OCI-M2 (cell line): ENCODE measurements around the gene LGALS1.
"Not testable (repeated sequence)": the region's sequence is repeated elsewhere in the genome, so short reads cannot be mapped to it uniquely, and the experiment has no call there.

Source experiments
- DNase-seq: peaks from one replicate; lab custom pipeline; 2025; ENCODE audit not compliant: unreplicated experiment; lab: John Stamatoyannopoulos, UW

Gene LGALS1

GRCh38 chr22:37686002-37686982 is 10.9 kb downstream of the LGALS1 start, which contains the start of gene NOL12:
Gene NOL12, plus strand, starts transcription at chr22:37686343. Its CDS starts 50 bp downstream, at chr22:37686393.
- peak; percentile 84 for DNase-seq

- no peak for DNase-seq
Measured at GRCh38 chr22:37690407-37690806, 15.0 kb downstream of the LGALS1 start.

DNA sequence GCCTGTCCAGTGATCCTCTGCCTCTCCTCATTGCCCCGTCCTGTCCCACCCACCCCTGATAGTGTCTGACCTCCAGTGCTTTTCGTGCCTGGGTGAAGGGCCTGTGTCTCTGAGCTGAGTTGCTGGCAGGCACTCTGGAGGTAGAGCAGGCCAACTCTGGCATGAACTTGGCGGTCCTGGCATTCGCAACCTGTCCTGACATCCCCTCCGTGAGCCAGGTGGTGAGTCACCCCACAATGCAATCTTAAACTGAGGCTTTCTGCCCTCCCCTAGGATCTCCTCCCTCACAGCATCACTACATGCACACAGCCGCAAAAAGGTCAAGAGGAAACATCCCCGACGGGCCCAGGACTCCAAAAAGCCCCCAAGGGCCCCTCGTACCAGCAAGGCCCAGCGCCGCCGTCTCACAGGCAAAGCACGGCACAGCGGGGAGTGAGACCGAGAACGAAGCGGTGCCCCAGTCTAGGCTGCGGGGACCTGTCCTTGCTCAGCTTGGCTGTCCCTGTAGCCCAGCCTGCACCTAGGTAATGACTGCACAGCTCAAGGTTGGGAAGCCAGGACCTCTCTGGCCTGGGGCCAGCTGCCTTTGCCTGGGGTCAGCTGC is 15.6 kb downstream of the LGALS1 start:
- no peak for DNase-seq

DNA sequence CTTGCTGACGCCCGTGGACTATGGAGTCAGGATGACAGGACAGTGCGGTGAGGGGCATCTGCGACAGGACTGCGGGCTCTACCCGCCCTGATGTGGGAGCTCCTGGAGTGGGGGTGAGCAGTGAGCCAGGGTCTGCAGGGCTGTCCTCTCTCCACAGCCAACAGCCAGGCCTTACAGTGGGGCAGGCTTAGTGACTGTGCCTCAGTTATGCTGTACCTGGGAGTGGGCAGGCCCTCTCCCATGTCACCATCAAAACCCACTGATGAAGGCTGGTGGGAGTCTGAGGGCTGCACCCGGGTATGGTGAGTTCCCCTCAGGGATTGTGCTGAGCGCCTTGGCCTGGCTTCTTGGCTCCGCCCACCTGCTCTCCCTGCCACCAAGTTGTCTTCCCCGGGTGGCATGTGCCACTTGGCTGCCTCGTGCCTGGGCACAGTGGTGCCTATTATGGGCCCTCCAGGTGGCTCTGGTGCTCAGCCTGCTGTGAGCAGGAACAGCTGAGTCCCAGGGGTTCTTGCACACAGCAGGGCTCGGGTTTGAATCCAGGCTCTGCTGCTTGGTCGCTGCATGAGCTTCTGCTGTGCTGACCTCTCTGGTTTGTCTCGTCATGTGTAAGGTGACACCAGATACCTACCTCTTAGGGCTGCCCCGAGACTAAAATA is 17.3 kb downstream of the LGALS1 start:
- DNase-seq: no peak

- not testable (repeated sequence) for DNase-seq
Measured at GRCh38 chr22:37694131-37694530, 18.7 kb downstream of the LGALS1 start.

GRCh38 chr22:37696260-37696656 is 20.8 kb downstream of the LGALS1 start:
- DNase-seq: not testable (repeated sequence)

GRCh38 chr22:37696657-37697537 is 21.5 kb downstream of the LGALS1 start, which contains the start of gene TRIOBP:
Gene TRIOBP, plus strand, starts transcription at chr22:37697048. Its CDS starts 4,318 bp downstream, at chr22:37701366.
- no peak for DNase-seq

DNA sequence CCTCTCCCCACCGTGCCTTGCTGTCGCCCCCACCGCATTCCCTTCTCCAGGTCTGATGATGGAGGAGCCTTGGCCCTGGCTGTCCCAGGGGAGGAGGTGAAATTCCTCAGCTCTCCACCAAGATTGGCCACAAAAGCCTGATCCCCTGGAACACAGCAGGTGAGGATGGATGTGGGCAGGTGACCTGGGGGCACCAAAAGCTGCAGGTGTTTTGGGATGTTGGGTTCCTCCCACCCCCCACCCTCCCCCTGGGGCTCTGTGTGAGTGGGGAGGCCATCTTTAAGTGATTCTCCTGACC is 22.1 kb downstream of the LGALS1 start:
- DNase-seq: no peak

DNA sequence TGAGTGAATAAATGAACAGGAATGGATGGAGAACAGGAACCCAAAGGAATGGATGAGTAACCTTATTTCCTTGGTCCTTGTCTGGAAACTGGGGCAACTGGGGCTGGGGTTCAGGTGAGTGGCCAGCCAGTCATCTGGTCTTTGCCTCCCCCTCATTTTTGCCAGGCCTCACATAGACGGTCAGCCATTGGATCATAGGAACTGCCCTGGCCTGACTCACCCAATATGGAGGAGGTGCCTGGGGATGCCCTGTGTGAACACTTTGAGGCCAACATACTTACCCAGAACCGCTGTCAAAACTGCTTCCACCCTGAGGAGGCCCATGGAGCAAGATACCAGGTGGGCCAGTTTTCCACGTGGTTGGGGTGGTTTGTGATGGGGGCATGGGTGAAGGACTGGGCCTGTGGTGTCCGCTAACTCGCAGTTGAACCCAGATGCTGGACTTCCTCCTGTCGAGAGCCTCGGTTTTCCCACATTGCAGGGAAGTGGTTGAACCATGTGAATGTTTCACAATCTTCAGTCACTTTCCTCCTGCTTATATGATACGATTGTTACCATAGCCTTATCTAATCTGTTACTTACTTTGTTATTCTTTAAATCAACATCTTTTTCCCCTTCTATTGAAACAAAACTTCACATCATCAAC is 25.8 kb downstream of the LGALS1 start:
- no peak for DNase-seq

- DNase-seq: no peak
Measured at GRCh38 chr22:37703906-37704305, 28.5 kb downstream of the LGALS1 start.

DNA sequence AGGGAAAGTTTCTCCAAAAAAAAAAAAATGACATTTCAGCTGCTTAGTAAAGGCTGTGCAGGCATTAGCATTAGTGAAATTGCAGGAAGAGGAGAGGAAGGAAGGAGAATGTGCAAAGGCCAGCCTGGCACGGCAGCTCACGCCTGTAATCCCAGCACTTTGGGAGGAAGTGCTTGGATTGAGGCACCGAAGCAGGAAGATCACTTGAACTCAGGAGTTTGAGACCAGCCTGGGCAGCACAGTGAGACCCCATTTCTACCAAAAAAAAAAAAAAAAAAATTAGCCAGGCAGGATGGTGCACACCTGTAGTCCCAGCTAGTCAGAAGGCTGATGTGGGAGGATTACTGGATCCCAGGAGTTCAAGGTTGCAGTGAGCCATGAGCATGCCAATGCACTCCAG is 29.2 kb downstream of the LGALS1 start:
- DNase-seq: no peak

DNA sequence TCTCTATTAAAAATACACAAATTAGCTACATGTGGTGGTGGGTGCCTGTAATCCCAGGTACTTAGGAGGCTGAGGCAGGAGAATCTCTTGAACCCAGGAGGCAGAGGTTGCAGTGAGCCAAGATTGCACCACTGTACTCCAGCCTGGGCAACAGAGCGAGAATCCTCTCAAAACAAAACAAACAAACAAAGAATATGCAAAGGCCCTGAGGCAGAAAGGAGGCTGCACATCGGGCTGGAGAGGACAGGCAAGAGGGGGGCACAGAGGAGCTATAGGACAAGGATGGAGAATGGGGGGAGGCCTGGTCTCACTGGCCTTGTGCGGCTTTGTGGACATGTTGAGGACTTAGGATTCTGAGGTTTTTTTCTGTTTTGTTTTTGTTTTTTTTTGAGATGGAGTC is 29.8 kb downstream of the LGALS1 start:
- no peak for DNase-seq

- DNase-seq: no peak
Measured at GRCh38 chr22:37708580-37709444, 33.4 kb downstream of the LGALS1 start.

DNA sequence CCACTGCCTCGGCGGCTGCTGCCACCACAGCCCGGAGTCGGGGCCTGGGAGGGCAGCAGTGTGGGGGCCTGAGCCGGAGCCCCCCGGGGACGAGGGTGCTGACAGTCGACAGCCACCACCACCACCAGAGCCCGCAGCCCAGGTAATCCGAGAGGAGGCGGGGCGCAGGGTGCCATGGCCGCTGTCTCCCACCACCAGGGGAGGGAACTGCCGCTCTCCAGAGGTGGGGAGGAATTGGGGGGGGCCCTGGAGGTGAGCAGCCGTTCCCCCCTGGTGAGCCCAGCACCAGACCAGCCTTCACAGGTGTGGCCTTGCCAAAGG is 34.0 kb downstream of the LGALS1 start:
- no peak for DNase-seq

- DNase-seq: no peak
Measured at GRCh38 chr22:37710675-37711074, 35.2 kb downstream of the LGALS1 start.

DNA sequence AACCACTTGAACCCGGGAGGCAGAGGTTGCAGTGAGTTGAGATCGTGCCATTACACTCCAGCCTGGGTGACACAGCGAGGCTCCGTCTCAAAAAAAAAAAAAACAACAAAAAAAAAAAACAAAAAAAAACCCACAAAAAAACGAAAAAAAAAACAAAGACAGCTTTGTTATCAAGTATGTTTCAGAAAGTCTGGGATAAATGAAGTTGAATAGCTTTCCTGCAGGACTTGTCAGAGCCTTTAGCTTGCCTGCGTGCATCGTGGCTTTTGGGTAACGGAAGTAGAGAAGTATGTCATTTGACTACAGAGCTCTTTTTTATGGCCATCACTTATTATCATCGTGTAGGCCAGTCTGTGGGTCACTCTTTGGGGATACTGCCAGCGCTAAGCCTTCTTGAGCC is 36.1 kb downstream of the LGALS1 start:
- no peak for DNase-seq

GRCh38 chr22:37713761-37714160 is 38.3 kb downstream of the LGALS1 start:
- DNase-seq: no peak

GRCh38 chr22:37714634-37715033 is 39.2 kb downstream of the LGALS1 start:
- no peak for DNase-seq

- DNase-seq: no peak
Measured at GRCh38 chr22:37715760-37716159, 40.3 kb downstream of the LGALS1 start.

GRCh38 chr22:37716708-37717107 is 41.3 kb downstream of the LGALS1 start:
- DNase-seq: no peak
